Neuronal stem cell (in vitro differentiated cells): Measurements from ENCODE around the gene TRMT44.
A peak's percentile ranks its signal among the peaks of the same experiment; 100 is the strongest.

Experiments used
- DNase-seq: peaks from one replicate; pipeline ENCODE4 v3.0.0-alpha.2; 2013; ENCODE audit warnings: low spot score
- H2AFZ ChIP-seq: one replicate; pipeline ENCODE4 v1.6.1; 2013; ENCODE audit warnings: mild to moderate bottlenecking, low read length, inconsistent platforms
- H2AK5ac ChIP-seq: 2 replicates; pipeline ENCODE4 v1.6.1; 2013; ENCODE audit warnings: low read depth, mild to moderate bottlenecking, inconsistent platforms, low read length, moderate library complexity, mixed read lengths
- H2BK120ac ChIP-seq: 2 replicates; pipeline ENCODE4 v1.6.1; 2013; ENCODE audit warnings: low read depth, mild to moderate bottlenecking, inconsistent platforms, low read length, moderate library complexity, mixed read lengths
- H2BK12ac ChIP-seq: one replicate; pipeline ENCODE4 v1.6.1; 2013; ENCODE audit warnings: low read length, inconsistent platforms
- H2BK15ac ChIP-seq: 2 replicates; pipeline ENCODE4 v1.6.1; 2013; ENCODE audit warnings: mild to moderate bottlenecking, low read length, inconsistent platforms, mixed read lengths
- H2BK5ac ChIP-seq: one replicate; pipeline ENCODE4 v1.6.1; 2013; ENCODE audit warnings: inconsistent platforms, mild to moderate bottlenecking, low read length, moderate library complexity
- H3K14ac ChIP-seq: one replicate; pipeline ENCODE4 v1.6.1; 2013; ENCODE audit warnings: low read length, inconsistent platforms
- H3K18ac ChIP-seq: 2 replicates; pipeline ENCODE4 v1.6.1; 2013; ENCODE audit warnings: low read length, inconsistent platforms
- H3K23ac ChIP-seq: 2 replicates; pipeline ENCODE4 v1.6.1; 2013; ENCODE audit warnings: low read depth, mild to moderate bottlenecking, mixed read lengths, low read length, inconsistent platforms; ENCODE audit not compliant: poor library complexity
- H3K27ac ChIP-seq: replicated peaks from 3 replicates; pipeline ENCODE4 v1.5.1; 2013; ENCODE audit warnings: low read length, inconsistent platforms
- H3K27me3 ChIP-seq, 3 experiments: 2 replicates each; pipeline ENCODE4 v1.6.1; 2013; ENCODE audit warnings: low read length in 3 of 3, mild to moderate bottlenecking in 2 of 3, inconsistent platforms in 1 of 3, low read depth in 1 of 3, mixed read lengths in 1 of 3, moderate library complexity in 1 of 3; ENCODE audit not compliant: control insufficient read depth in 3 of 3, insufficient read depth in 3 of 3
- H3K36me3 ChIP-seq, 2 donors: replicated peaks in 1 of 2; 2 replicates each; pipeline ENCODE4 v1.6.1; 2013; ENCODE audit warnings: low read length in 2 of 2; ENCODE audit not compliant: control insufficient read depth in 2 of 2, insufficient read depth in 2 of 2
- H3K4ac ChIP-seq: 2 replicates; pipeline ENCODE4 v1.6.1; 2013; ENCODE audit warnings: inconsistent platforms, mild to moderate bottlenecking, low read length, moderate library complexity
- H3K4me1 ChIP-seq, 2 donors: 1 replicate in 1 of 2; 2 replicates in 1 of 2; pipeline ENCODE4 v1.6.1; 2013; ENCODE audit warnings: low read length in 2 of 2, low read depth in 1 of 2; ENCODE audit not compliant: control insufficient read depth in 2 of 2, insufficient read depth in 1 of 2
- H3K4me2 ChIP-seq: one replicate; pipeline ENCODE4 v1.6.1; 2013; ENCODE audit warnings: mild to moderate bottlenecking, low read length, inconsistent platforms; ENCODE audit not compliant: insufficient read depth, poor library complexity, severe bottlenecking
- H3K4me3 ChIP-seq, 2 donors: 2 replicates each; pipeline ENCODE4 v1.5.1; 2013; ENCODE audit warnings: low read length in 2 of 2, mild to moderate bottlenecking in 2 of 2, inconsistent platforms in 1 of 2, moderate library complexity in 1 of 2
- H3K79me1 ChIP-seq: one replicate; pipeline ENCODE4 v1.6.1; 2013; ENCODE audit warnings: low read depth, mild to moderate bottlenecking, inconsistent platforms, low read length, moderate library complexity
- H3K9ac ChIP-seq: one replicate; pipeline ENCODE4 v1.6.1; 2013; ENCODE audit warnings: mild to moderate bottlenecking, low read depth, low read length, inconsistent platforms; ENCODE audit not compliant: poor library complexity
- H3K9me3 ChIP-seq, 2 donors: replicated peaks in 1 of 2; 2 replicates each; pipeline versions ENCODE3 to v1.6.1; 2013; ENCODE audit warnings: low read length in 2 of 2, mild to moderate bottlenecking in 2 of 2, inconsistent platforms in 1 of 2, low read depth in 1 of 2, mixed read lengths in 1 of 2, moderate library complexity in 1 of 2; ENCODE audit not compliant: control insufficient read depth in 2 of 2, insufficient read depth in 1 of 2
- H4K8ac ChIP-seq: one replicate; pipeline ENCODE4 v1.6.1; 2013; ENCODE audit warnings: low read depth, mild to moderate bottlenecking, inconsistent platforms, low read length, moderate library complexity
- H4K91ac ChIP-seq: one replicate; pipeline ENCODE4 v1.6.1; 2013; ENCODE audit warnings: low read length, low read depth, mild to moderate bottlenecking, inconsistent platforms; ENCODE audit not compliant: poor library complexity
- WGBS, 2 donors: extraction: QIAGEN DNeasy Blood & Tissue Kit; methylation state at CpG; one replicate each; pipeline ENCODE4 v1.1.7; 2013; ENCODE audit warnings: missing lambda C conversion rate in 2 of 2, mixed read lengths in 1 of 2; ENCODE audit not compliant: insufficient read length in 2 of 2, insufficient replicate concordance in 1 of 2; ENCODE audit errors: extremely low coverage in 2 of 2; 5-methylcytosine and 5-hydroxymethylcytosine counted together

The TRMT44 gene

GRCh38 chr4:8494983-8495548 lies 54.5 kb downstream of the TRMT44 start:
- Histone ChIP-seq H3K79me1 (no peaks in the 10 kb centered on the region), H3K9ac (no peak overlapping the region)

GRCh38 chr4:8495803-8496202 lies 55.2 kb downstream of the TRMT44 start:
- H3K4me1 ChIP-seq = peaks cover 0 to 2% of the 10 kb centered on the region in 2 donors
- no peaks in the 10 kb centered on the region for H3K9me3 ChIP-seq
- H3K4me3 ChIP-seq = no peak overlapping the region
- H3K23ac ChIP-seq = no peak overlapping the region
- H3K18ac ChIP-seq = no peak overlapping the region
- H2BK5ac ChIP-seq = no peak overlapping the region
- no peak overlapping the region for H2AK5ac ChIP-seq
- H3K14ac ChIP-seq = no peak overlapping the region
- H4K8ac ChIP-seq = no peak overlapping the region
- no peak for DNase-seq
- no peak overlapping the region for H4K91ac ChIP-seq
- no peak overlapping the region for H3K4me2 ChIP-seq
- no peaks in the 10 kb centered on the region for H3K36me3 ChIP-seq
- WGBS, 2 donors = no CpG with 5 or more reads among the region's 3 CpGs
- no peak overlapping the region for H2BK12ac ChIP-seq
- no peak overlapping the region for H3K9ac ChIP-seq
- H3K27me3 ChIP-seq = no peaks in the 10 kb centered on the region
- H3K79me1 ChIP-seq = no peaks in the 10 kb centered on the region
- no peak overlapping the region for H3K4ac ChIP-seq
- H3K27ac ChIP-seq = no peak overlapping the region
- no peak overlapping the region for H2BK15ac ChIP-seq
- H2AFZ ChIP-seq = no peak overlapping the region
- H2BK120ac ChIP-seq = no peak overlapping the region

More at GRCh38 chr4:8494983-8495548, 54.5 kb downstream of the TRMT44 start:
- Histone ChIP-seq H3K14ac (no peak overlapping the region), H2BK15ac (no peak overlapping the region), H4K8ac (no peak overlapping the region), H2BK12ac (no peak overlapping the region), H2AK5ac (no peak overlapping the region), H3K4me3 (no peak overlapping the region), H3K23ac (peak overlapping the region; percentile 11), H3K4ac (no peak overlapping the region), H3K4me1 (peaks cover 0 to 2% of the 10 kb centered on the region in 2 donors), H3K9me3 (no peaks in the 10 kb centered on the region), H3K27me3 (no peaks in the 10 kb centered on the region), H3K18ac (no peak overlapping the region), H4K91ac (no peak overlapping the region), H2BK120ac (no peak overlapping the region), H3K27ac (no peak overlapping the region), H2BK5ac (no peak overlapping the region), H3K36me3 (no peaks in the 10 kb centered on the region), H2AFZ (no peak overlapping the region), H3K4me2 (no peak overlapping the region)
- no peak for DNase-seq
- WGBS, 2 donors = no CpG with 5 or more reads among the region's 5 CpGs

GRCh38 chr4:8497762-8498161 lies 57.2 kb downstream of the TRMT44 start:
- H2AK5ac ChIP-seq = no peak overlapping the region
- no peak overlapping the region for H2BK12ac ChIP-seq
- peaks cover 0 to 2% of the 10 kb centered on the region in 2 donors for H3K4me1 ChIP-seq
- H3K36me3 ChIP-seq = no peaks in the 10 kb centered on the region
- H2BK120ac ChIP-seq = no peak overlapping the region
- DNase-seq = no peak
- no peak overlapping the region for H3K4me2 ChIP-seq
- H4K91ac ChIP-seq = no peak overlapping the region
- no peaks in the 10 kb centered on the region for H3K27me3 ChIP-seq
- no peak overlapping the region for H3K18ac ChIP-seq
- no peak overlapping the region for H3K4ac ChIP-seq
- H3K14ac ChIP-seq = no peak overlapping the region
- no peak overlapping the region for H3K4me3 ChIP-seq
- peak overlapping the region; percentile 52 for H4K8ac ChIP-seq
- H3K9me3 ChIP-seq = peaks cover 0 to 3% of the 10 kb centered on the region in 2 donors
- no peak overlapping the region for H2BK5ac ChIP-seq
- H2AFZ ChIP-seq = no peak overlapping the region
- H3K79me1 ChIP-seq = no peaks in the 10 kb centered on the region
- no peak overlapping the region for H3K27ac ChIP-seq
- no peak overlapping the region for H2BK15ac ChIP-seq
- no peak overlapping the region for H3K9ac ChIP-seq
- no peak overlapping the region for H3K23ac ChIP-seq
- no CpG with 5 or more reads among the region's 3 CpGs for WGBS, 2 donors

- Histone ChIP-seq H3K4me3 (peak overlapping the region in 1 of 2 donors; percentile 23), H3K9ac (no peak overlapping the region), H3K9me3 (peaks cover 3% of the 10 kb centered on the region in 2 donors), H3K79me1 (no peaks in the 10 kb centered on the region), H2AK5ac (no peak overlapping the region), H3K27me3 (peaks cover 0 to 6% (median 0%) of the 10 kb centered on the region in 3 experiments), H3K4me1 (peaks cover 1 to 13% of the 10 kb centered on the region in 2 donors), H2BK15ac (no peak overlapping the region), H4K91ac (no peak overlapping the region), H2BK12ac (no peak overlapping the region), H3K4ac (no peak overlapping the region), H3K36me3 (no peaks in the 10 kb centered on the region), H3K4me2 (no peak overlapping the region), H3K27ac (no peak overlapping the region), H2BK5ac (no peak overlapping the region), H2BK120ac (no peak overlapping the region), H2AFZ (no peak overlapping the region), H4K8ac (no peak overlapping the region), H3K18ac (peak overlapping the region; percentile 40), H3K14ac (no peak overlapping the region), H3K23ac (no peak overlapping the region)
- no CpG with 5 or more reads among the region's 7 CpGs for WGBS, 2 donors
- DNase-seq = no peak
Observed at GRCh38 chr4:8500966-8501365, 60.4 kb downstream of the TRMT44 start.
